Muscle of leg (tissue), 11 donors: ENCODE data around the gene HTR7. TPM values are rescaled to one million over a fixed set of nuclear protein-coding genes. Genes with fewer than 3 reads are reported as not detected.

ENCODE experiments used
- DNase-seq: peaks from one replicate; pipeline ENCODE4 v3.0.0; 2013
- H3K27ac ChIP-seq: one replicate; pipeline ENCODE4 v1.5.1; 2013; ENCODE audit warnings: mild to moderate bottlenecking, low read length, control low read depth
- H3K27me3 ChIP-seq: one replicate; pipeline ENCODE4 v1.6.1; 2013; ENCODE audit warnings: low read length; ENCODE audit not compliant: control insufficient read depth, insufficient read depth
- H3K36me3 ChIP-seq: one replicate; pipeline ENCODE4 v1.6.1; 2013; ENCODE audit warnings: low read length; ENCODE audit not compliant: control insufficient read depth, insufficient read depth
- H3K4me1 ChIP-seq: one replicate; pipeline ENCODE4 v1.6.1; 2013; ENCODE audit warnings: low read length; ENCODE audit not compliant: control insufficient read depth, insufficient read depth
- H3K4me3 ChIP-seq: one replicate; pipeline ENCODE4 v1.5.1; 2013; ENCODE audit warnings: low read length, control low read depth
- H3K9me3 ChIP-seq: replicated peaks from 2 replicates; pipeline ENCODE4 v1.6.1; 2013; ENCODE audit warnings: low read depth, low read length; ENCODE audit not compliant: control insufficient read depth
- WGBS: methylation state at CpG from one replicate; pipeline ENCODE4 v1.1.5; 2013; ENCODE audit warnings: missing lambda C conversion rate; ENCODE audit not compliant: insufficient coverage; 5-methylcytosine and 5-hydroxymethylcytosine counted together
- polyA plus RNA-seq, 8 donors: library from polyadenylated mRNA; unstranded; fragments of 120-200 nt; gene quantifications; one replicate each; pipeline versions ENCODE4 v1.2.1 to v1.2.3, GENCODE V29; 2013; ENCODE audit warnings: inconsistent platforms in 1 of 8, low replicate concordance in 1 of 8; ENCODE audit not compliant: insufficient read length in 8 of 8, insufficient read depth in 1 of 8
- total RNA-seq: library from RNA; stranded (reverse); fragments of 120-200 nt; gene quantifications from one replicate; pipeline ENCODE4 v1.2.4, GENCODE V29; 2013

HTR7 gene
- total and polyA plus RNA-seq, 9 donors = 0.09 to 0.25 (median 0.18) TPM

GRCh38 chr10:90859321-90859751 lies 1.5 kb upstream of the HTR7 start:
- Histone ChIP-seq H3K27ac (no peak overlapping the region), H3K4me1 (peaks cover 10% of the 10 kb centered on the region), H3K27me3 (peaks cover 28% of the 10 kb centered on the region), H3K4me3 (no peak overlapping the region), H3K9me3 (no peaks in the 10 kb centered on the region), H3K36me3 (no peaks in the 10 kb centered on the region)
- no CpG with 5 or more reads among the region's 5 CpGs for WGBS
- no peak for DNase-seq

GRCh38 chr10:90858461-90858968 lies 676 bp upstream of the HTR7 start:
- Histone ChIP-seq H3K36me3 (no peaks in the 10 kb centered on the region), H3K9me3 (no peaks in the 10 kb centered on the region), H3K27ac (no peak overlapping the region), H3K27me3 (peaks cover 32% of the 10 kb centered on the region), H3K4me3 (peak overlapping the region; percentile 53), H3K4me1 (peaks cover 10% of the 10 kb centered on the region)
- peak; percentile 37 for DNase-seq
- 0% methylated on average over 3 of the region's 10 CpGs for WGBS

- DNase-seq = peak; percentile 10
- H3K36me3 ChIP-seq = no peaks in the 10 kb centered on the region
- 4% methylated on average over 56 of the region's 59 CpGs for WGBS
- H3K4me1 ChIP-seq = peaks cover 10% of the 10 kb centered on the region
- H3K27me3 ChIP-seq = peaks cover 35% of the 10 kb centered on the region
- no peak overlapping the region for H3K27ac ChIP-seq
- H3K9me3 ChIP-seq = no peaks in the 10 kb centered on the region
- H3K4me3 ChIP-seq = peak overlapping the region; percentile 27
Measured at GRCh38 chr10:90856964-90857634, 740 bp downstream of the HTR7 start.

GRCh38 chr10:90856261-90856660 lies 1.6 kb downstream of the HTR7 start:
- no peak overlapping the region for H3K4me3 ChIP-seq
- peaks cover 35% of the 10 kb centered on the region for H3K27me3 ChIP-seq
- no peaks in the 10 kb centered on the region for H3K36me3 ChIP-seq
- H3K27ac ChIP-seq = no peak overlapping the region
- H3K9me3 ChIP-seq = peaks cover 2% of the 10 kb centered on the region
- DNase-seq = no peak
- H3K4me1 ChIP-seq = peaks cover 10% of the 10 kb centered on the region
- no CpG with 5 or more reads among the region's 3 CpGs for WGBS

- no peak for DNase-seq
- Histone ChIP-seq H3K27ac (no peak overlapping the region), H3K27me3 (peaks cover 33% of the 10 kb centered on the region), H3K9me3 (peaks cover 6% of the 10 kb centered on the region), H3K4me1 (peaks cover 10% of the 10 kb centered on the region), H3K36me3 (no peaks in the 10 kb centered on the region), H3K4me3 (no peak overlapping the region)
- WGBS = no CpG with 5 or more reads among the region's 3 CpGs
Measured at GRCh38 chr10:90855126-90855525, 2.7 kb downstream of the HTR7 start.

GRCh38 chr10:90849956-90850749 lies 7.7 kb downstream of the HTR7 start:
- Histone ChIP-seq H3K27me3 (peaks cover 12% of the 10 kb centered on the region), H3K4me1 (no peaks in the 10 kb centered on the region), H3K4me3 (no peak overlapping the region), H3K27ac (no peak overlapping the region), H3K36me3 (no peaks in the 10 kb centered on the region), H3K9me3 (peaks cover 7% of the 10 kb centered on the region)
- DNase-seq = no peak
- no CpG with 5 or more reads among the region's 1 CpG for WGBS

GRCh38 chr10:90847436-90847835 lies 10.4 kb downstream of the HTR7 start:
- Histone ChIP-seq H3K36me3 (no peaks in the 10 kb centered on the region), H3K27ac (no peak overlapping the region), H3K4me3 (no peak overlapping the region), H3K9me3 (peaks cover 7% of the 10 kb centered on the region), H3K27me3 (no peaks in the 10 kb centered on the region), H3K4me1 (no peaks in the 10 kb centered on the region)
- peak; percentile 30 for DNase-seq
- 20% methylated on average over 1 of the region's 1 CpG for WGBS

- no peak for DNase-seq
- Histone ChIP-seq H3K27ac (no peak overlapping the region), H3K4me1 (no peaks in the 10 kb centered on the region), H3K4me3 (no peak overlapping the region), H3K9me3 (peaks cover 7% of the 10 kb centered on the region), H3K36me3 (no peaks in the 10 kb centered on the region), H3K27me3 (no peaks in the 10 kb centered on the region)
- WGBS = no CpG with 5 or more reads among the region's 1 CpG
Measured at GRCh38 chr10:90846746-90847145, 11.1 kb downstream of the HTR7 start.

- Histone ChIP-seq H3K27ac (no peak overlapping the region), H3K4me1 (no peaks in the 10 kb centered on the region), H3K27me3 (no peaks in the 10 kb centered on the region), H3K4me3 (no peak overlapping the region), H3K36me3 (no peaks in the 10 kb centered on the region), H3K9me3 (peaks cover 3% of the 10 kb centered on the region)
- 76% methylated on average over 3 of the region's 3 CpGs for WGBS
- no peak for DNase-seq
Measured at GRCh38 chr10:90845726-90846125, 12.1 kb downstream of the HTR7 start.

GRCh38 chr10:90842725-90843124 lies 15.1 kb downstream of the HTR7 start:
- no peak overlapping the region for H3K27ac ChIP-seq
- no peak overlapping the region for H3K4me3 ChIP-seq
- H3K27me3 ChIP-seq = no peaks in the 10 kb centered on the region
- H3K9me3 ChIP-seq = no peaks in the 10 kb centered on the region
- H3K4me1 ChIP-seq = no peaks in the 10 kb centered on the region
- no peak for DNase-seq
- 70% methylated on average over 1 of the region's 1 CpG for WGBS
- H3K36me3 ChIP-seq = no peaks in the 10 kb centered on the region
